Measurements from ENCODE around the gene NEIL3. TPM values are rescaled to one million over a fixed set of nuclear protein-coding genes. Genes with fewer than 3 reads are reported as not detected.
"Not testable (repeated sequence)": the region's sequence is repeated elsewhere in the genome, so short reads cannot be mapped to it uniquely, and the experiment has no call there.

The NEIL3 gene
- total and polyA plus RNA-seq, 2 of the 8 experiments (the other 6 are each of a cell fraction or from before 2014, with no cell fraction given): 5.5 to 11.0 TPM

- TF ChIP-seq ATF3 (IDR thresholded peaks at IDR 0.05; ENCODE audit: insufficient read depth, low read depth, low read length) (no peak), HDAC2 (IDR thresholded peaks at IDR 0.05; ENCODE audit: borderline replicate concordance in 1 of 2, low read depth in 2 of 2, low read length in 2 of 2) (no peak), RBBP5 (IDR thresholded peaks at IDR 0.05; ENCODE audit: borderline replicate concordance, low read depth, low read length) (no peak), YY1 (IDR thresholded peaks at IDR 0.05; ENCODE audit: low read depth, low read length) (no peak), CEBPB (IDR thresholded peaks at IDR 0.05; ENCODE audit: low read depth, low read length) (no peak)
These were observed 5.6 kb upstream of the NEIL3 start (continued) for GRCh38 chr4:177304094-177304493.

GRCh38 chr4:177304864-177305263 lies 4.8 kb upstream of the NEIL3 start:
- H3K4me1 ChIP-seq (replicated peaks in 1 of 4; ENCODE audit: control insufficient read depth in 3 of 4, insufficient read depth in 4 of 4, low read length in 3 of 4); H3K4me2 ChIP-seq (ENCODE audit: insufficient read depth in 1 of 2, low read depth in 2 of 2, low read length in 2 of 2); H2AFZ ChIP-seq (ENCODE audit: low read length); H3K9me3 ChIP-seq (ENCODE audit: insufficient read depth in 2 of 2, low read depth in 1 of 2, low read length in 1 of 2); H3K9ac ChIP-seq (replicated peaks in 1 of 4; ENCODE audit: extremely low read depth in 1 of 4, low read depth in 3 of 4, low read length in 3 of 4); H2BK5ac ChIP-seq (ENCODE audit: low read depth, low read length); H3K23ac ChIP-seq (ENCODE audit: insufficient read length); H3K14ac ChIP-seq (ENCODE audit: insufficient read length); FAIRE-seq; POLR2A ChIA-PET (ENCODE audit: partially characterized antibody); H2BK15ac ChIP-seq (ENCODE audit: low read length); H3K79me1 ChIP-seq (ENCODE audit: low read depth, low read length); H3K23me2 ChIP-seq (ENCODE audit: low read depth, low read length); H3K18ac ChIP-seq (ENCODE audit: extremely low read depth, low read length); H3K4me3 ChIP-seq (ENCODE audit: extremely low read depth in 1 of 4, insufficient read depth in 2 of 4, low read depth in 3 of 4, low read length in 4 of 4); H3K4ac ChIP-seq (replicated peaks; ENCODE audit: insufficient read length, low read depth, low read length); H4K20me1 ChIP-seq (replicated peaks in 1 of 2; ENCODE audit: control insufficient read depth in 1 of 2, insufficient read depth in 2 of 2, low read length in 2 of 2); H2BK12ac ChIP-seq (ENCODE audit: low read depth, low read length); H4K8ac ChIP-seq (ENCODE audit: extremely low read depth, insufficient read depth, low read length); H3K56ac ChIP-seq (replicated peaks; ENCODE audit: insufficient read length, low read depth, low read length); H4K91ac ChIP-seq (replicated peaks; ENCODE audit: insufficient read length, low read length); DNase-seq (ENCODE audit: low read depth in 1 of 2, low spot score in 2 of 2); H4K5ac ChIP-seq (ENCODE audit: insufficient read length, low read depth, low read length); H3K79me2 ChIP-seq (ENCODE audit: control insufficient read depth in 1 of 2, insufficient read depth in 2 of 2, low read length in 2 of 2); H2BK120ac ChIP-seq (replicated peaks; ENCODE audit: low read depth, low read length); H3K27me3 ChIP-seq (replicated peaks in 1 of 4; ENCODE audit: control insufficient read depth in 3 of 4, extremely low read depth in 1 of 4, insufficient read depth in 3 of 4, low read length in 3 of 4); H3K27ac ChIP-seq (ENCODE audit: low read depth, low read length); H2BK20ac ChIP-seq (ENCODE audit: low read length); H2AK5ac ChIP-seq (ENCODE audit: low read depth, low read length); H3K36me3 ChIP-seq (ENCODE audit: control insufficient read depth in 2 of 4, insufficient read depth in 4 of 4, low read length in 3 of 4): not testable (repeated sequence)
- WGBS, 2 experiments (ENCODE audit: extremely low coverage in 1 of 2, insufficient coverage in 1 of 2, insufficient read length in 1 of 2, insufficient replicate concordance in 2 of 2, low coverage in 1 of 2, low lambda C conversion rate in 2 of 2, missing lambda C conversion rate in 1 of 2): 88% methylated on average over 3 of the region's 3 CpGs; no CpG with 5 or more reads in 1 of the 2 experiments
- CTCF ChIA-PET (ENCODE audit: partially characterized antibody): interaction anchor here (0.8 to 1.1 kb wide), 2 partner anchors 16 to 58 kb away, joined by 3 read pairs; no protein-coding TSS in a partner anchor

All from H1 (cell line).